Left ventricle myocardium inferior (tissue), 1 donor: ENCODE measurements around the gene SASS6. TPM values are rescaled to one million over a fixed set of nuclear protein-coding genes. Genes with fewer than 3 reads are reported as not detected.
A peak's percentile ranks its signal among the peaks of the same experiment; 100 is the strongest.

Experiments
- DNase-seq: peaks from one replicate; pipeline ENCODE4 v3.0.0-alpha.2; 2020
- H3K27ac ChIP-seq: fragments of 200-600 bp; replicated peaks from 2 replicates; pipeline ENCODE4 v1.8.0; 2021
- H3K27me3 ChIP-seq: fragments of 200-600 bp; 2 replicates; pipeline ENCODE4 v1.8.0; 2021; ENCODE audit warnings: low read depth
- H3K36me3 ChIP-seq: fragments of 200-600 bp; 2 replicates; pipeline ENCODE4 v1.8.0; 2021
- H3K4me1 ChIP-seq: fragments of 200-600 bp; 2 replicates; pipeline ENCODE4 v1.8.0; 2021
- H3K4me3 ChIP-seq: fragments of 200-600 bp; 2 replicates; pipeline ENCODE4 v1.8.0; 2021; ENCODE audit warnings: mild to moderate bottlenecking, moderate library complexity
- H3K9me3 ChIP-seq: fragments of 200-600 bp; replicated peaks from 2 replicates; pipeline ENCODE4 v1.8.0; 2021
- intact Hi-C: fragments of 100-400 bp; cut with micrococcal nuclease; formaldehyde crosslinking; loops from one replicate; pipeline ENCODE4 v1.11.0; 2022
- total RNA-seq: library from RNA; stranded (reverse); fragmentation: NEBNext Ultra II Directional; extraction: Animal tissue kit (Norgen Biotek cat#: 25700); gene quantifications from one replicate; pipeline ENCODE4 v1.2.1, GENCODE V29; 2021
- TF ChIP-seq, protein P1 (sequence below): fragments of 200-600 bp; IDR thresholded peaks from 2 replicates; pipeline ENCODE4 v1.8.0; 2021; ENCODE audit warnings: antibody characterized with exemption, mild to moderate bottlenecking, borderline replicate concordance
- donor health status: DM: no; HTN: yes; CAD: no; lungs with severe emphysema.

Gene SASS6
- total RNA-seq, 1 donor from 2014 or later, result 2.1 TPM

DNA sequence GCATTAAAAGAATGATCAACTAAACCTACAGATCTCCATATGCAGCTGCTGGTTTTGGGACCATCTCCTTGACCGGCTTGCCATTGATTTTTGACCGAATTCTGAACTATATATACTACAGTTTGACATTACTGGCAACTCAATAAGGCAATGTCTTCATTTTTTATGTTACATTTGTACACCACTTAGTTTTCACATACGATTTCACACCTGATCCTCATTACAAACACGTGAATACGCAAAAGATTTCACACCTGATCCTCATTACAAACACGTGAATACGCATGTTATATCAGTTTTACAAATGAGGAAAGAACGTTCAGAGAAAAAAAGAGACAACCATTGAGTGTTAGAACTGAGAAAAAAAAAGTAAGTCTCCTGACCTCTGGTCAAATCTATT, 1.1 kb downstream of the SASS6 start:
- intact Hi-C loops, result loop anchor here (10.0 kb wide), 1 partner anchor 143 kb away; no protein-coding TSS in a partner anchor
- peak overlapping the region; percentile 86 for H3K4me3 ChIP-seq

DNA sequence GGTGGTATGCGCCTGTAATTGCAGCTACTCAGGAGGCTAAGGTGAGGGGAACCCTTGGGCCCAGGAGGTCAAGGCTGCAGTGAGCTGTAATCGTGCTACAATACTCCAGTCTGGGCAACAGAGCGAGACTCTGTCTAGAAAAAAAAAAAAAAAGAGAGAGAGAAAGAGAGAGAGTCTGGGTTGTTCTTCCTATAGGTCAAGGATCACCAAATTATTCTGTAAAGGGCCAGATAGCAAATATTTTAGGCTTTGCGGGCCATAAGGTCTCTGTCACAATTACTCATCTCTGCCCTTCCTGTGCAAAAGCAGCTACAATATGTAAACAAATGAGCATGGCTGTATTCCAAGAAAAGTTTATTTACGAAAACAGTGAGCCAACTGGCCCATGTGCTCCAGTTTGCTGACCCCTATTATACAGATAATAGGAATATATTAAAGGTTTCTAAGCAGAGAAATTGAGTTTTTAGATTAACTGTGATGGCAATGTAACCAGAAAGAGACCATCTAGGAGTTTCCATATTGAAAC, 2.1 kb downstream of the SASS6 start:
- H3K36me3 ChIP-seq, result no peaks in the 10 kb centered on the region
- intact Hi-C loops, result loop anchor here (10.0 kb wide), 1 partner anchor 144 kb away; no protein-coding TSS in a partner anchor
- peaks cover 33% of the 10 kb centered on the region for H3K4me1 ChIP-seq
- DNase-seq, result no peak
- no peak overlapping the region for H3K4me3 ChIP-seq
- TF ChIP-seq, protein P1, sequence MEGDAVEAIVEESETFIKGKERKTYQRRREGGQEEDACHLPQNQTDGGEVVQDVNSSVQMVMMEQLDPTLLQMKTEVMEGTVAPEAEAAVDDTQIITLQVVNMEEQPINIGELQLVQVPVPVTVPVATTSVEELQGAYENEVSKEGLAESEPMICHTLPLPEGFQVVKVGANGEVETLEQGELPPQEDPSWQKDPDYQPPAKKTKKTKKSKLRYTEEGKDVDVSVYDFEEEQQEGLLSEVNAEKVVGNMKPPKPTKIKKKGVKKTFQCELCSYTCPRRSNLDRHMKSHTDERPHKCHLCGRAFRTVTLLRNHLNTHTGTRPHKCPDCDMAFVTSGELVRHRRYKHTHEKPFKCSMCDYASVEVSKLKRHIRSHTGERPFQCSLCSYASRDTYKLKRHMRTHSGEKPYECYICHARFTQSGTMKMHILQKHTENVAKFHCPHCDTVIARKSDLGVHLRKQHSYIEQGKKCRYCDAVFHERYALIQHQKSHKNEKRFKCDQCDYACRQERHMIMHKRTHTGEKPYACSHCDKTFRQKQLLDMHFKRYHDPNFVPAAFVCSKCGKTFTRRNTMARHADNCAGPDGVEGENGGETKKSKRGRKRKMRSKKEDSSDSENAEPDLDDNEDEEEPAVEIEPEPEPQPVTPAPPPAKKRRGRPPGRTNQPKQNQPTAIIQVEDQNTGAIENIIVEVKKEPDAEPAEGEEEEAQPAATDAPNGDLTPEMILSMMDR, result no peak
- no peaks in the 10 kb centered on the region for H3K27me3 ChIP-seq
- H3K27ac ChIP-seq, result no peak overlapping the region
- no peaks in the 10 kb centered on the region for H3K9me3 ChIP-seq

More for the DNA sequence above, 1.1 kb downstream of the SASS6 start:
- no peaks in the 10 kb centered on the region for H3K9me3 ChIP-seq
- no peak for DNase-seq
- H3K27me3 ChIP-seq, result no peaks in the 10 kb centered on the region
- TF ChIP-seq, protein P1, result no peak
- peaks cover under 1% of the 10 kb centered on the region for H3K36me3 ChIP-seq
- H3K27ac ChIP-seq, result no peak overlapping the region
- peaks cover 36% of the 10 kb centered on the region for H3K4me1 ChIP-seq

DNA sequence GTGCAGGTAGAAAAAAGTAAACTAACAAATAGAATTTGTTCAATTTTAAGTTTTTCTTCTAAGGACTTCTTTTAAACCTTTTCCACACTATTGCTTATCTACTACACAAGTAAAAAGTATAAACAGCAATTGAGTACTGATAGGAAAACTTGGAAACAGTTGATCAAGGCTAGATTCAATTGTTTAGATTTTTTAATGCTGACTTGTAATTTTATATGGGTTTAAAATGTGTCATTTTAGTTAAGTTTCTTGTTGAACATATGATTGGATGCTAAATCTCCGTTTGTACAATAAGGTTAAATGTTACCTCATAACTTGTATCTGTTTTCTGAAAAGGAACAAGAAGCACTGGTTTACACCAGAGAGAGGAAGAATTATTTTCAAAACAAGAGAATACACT, 5.5 kb downstream of the SASS6 start:
- H3K4me3 ChIP-seq, result no peak overlapping the region
- no peak overlapping the region for H3K27ac ChIP-seq
- DNase-seq, result no peak
- TF ChIP-seq, protein P1, result no peak
- intact Hi-C loops, result no loop called here
- peaks cover 6% of the 10 kb centered on the region for H3K4me1 ChIP-seq
- no peaks in the 10 kb centered on the region for H3K36me3 ChIP-seq
- H3K9me3 ChIP-seq, result no peaks in the 10 kb centered on the region
- H3K27me3 ChIP-seq, result no peaks in the 10 kb centered on the region

DNA sequence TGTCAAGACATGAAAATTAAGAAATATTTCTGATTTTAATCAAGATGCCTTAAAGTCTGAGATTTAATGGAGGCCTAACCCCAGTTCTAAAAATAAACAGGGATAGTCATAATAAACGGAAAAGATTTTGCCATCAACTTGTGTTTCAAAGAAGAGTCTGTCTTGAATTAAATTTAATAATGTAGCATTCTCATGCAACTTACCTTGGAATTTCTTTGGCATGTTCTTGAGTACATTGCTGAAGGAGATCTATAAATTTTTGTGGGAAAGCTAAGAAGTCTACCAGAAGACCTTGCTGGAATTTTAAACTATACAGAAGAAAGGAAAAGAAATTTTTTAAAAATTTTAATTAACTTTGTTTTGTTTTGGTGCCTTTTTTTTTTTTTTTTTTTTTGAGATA, 10.6 kb downstream of the SASS6 start:
- TF ChIP-seq, protein P1, result no peak
- no peaks in the 10 kb centered on the region for H3K9me3 ChIP-seq
- H3K4me1 ChIP-seq, result no peaks in the 10 kb centered on the region
- H3K4me3 ChIP-seq, result no peak overlapping the region
- DNase-seq, result no peak
- intact Hi-C loops, result no loop called here
- no peak overlapping the region for H3K27ac ChIP-seq
- no peaks in the 10 kb centered on the region for H3K27me3 ChIP-seq
- H3K36me3 ChIP-seq, result peaks cover 15% of the 10 kb centered on the region

DNA sequence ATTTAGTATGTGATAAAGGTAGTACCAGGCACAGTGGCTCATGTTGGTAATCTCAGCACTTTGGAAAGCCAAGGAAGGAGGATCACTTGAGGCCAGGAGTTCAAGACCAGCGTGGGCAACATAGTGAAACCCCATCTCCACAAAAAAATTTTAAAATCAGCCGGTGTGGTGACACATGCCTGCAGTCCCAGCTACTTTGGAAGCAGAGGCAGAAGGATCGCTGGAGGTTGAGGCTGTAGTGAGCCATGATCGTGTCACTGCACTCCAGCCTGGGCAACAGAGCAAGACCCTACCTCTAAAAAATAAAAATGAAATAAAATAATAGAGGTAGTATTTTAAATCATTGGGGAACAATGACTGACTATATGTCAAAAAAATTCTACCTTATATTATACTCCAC, 17.2 kb downstream of the SASS6 start:
- TF ChIP-seq, protein P1, result no peak
- intact Hi-C loops, result no loop called here
- Histone ChIP-seq H3K9me3 (no peaks in the 10 kb centered on the region), H3K4me3 (no peak overlapping the region), H3K36me3 (peaks cover 14% of the 10 kb centered on the region), H3K4me1 (no peaks in the 10 kb centered on the region), H3K27ac (no peak overlapping the region), H3K27me3 (no peaks in the 10 kb centered on the region)
- DNase-seq, result no peak
